DOHH2 (cell line): Measurements from ENCODE around the gene LGI2.

Experiments used
- H3F3A ChIP-seq: fragments of 200-600 bp; sonication (generic), shearing (Covaris generic); 2 replicates; pipeline ENCODE4 v1.6.0; 2016; ENCODE audit warnings: antibody characterized with exemption, mild to moderate bottlenecking; ENCODE audit not compliant: control insufficient read depth, insufficient read depth
- H3K27ac ChIP-seq: fragments of 200-600 bp; sonication (generic); 2 replicates; pipeline ENCODE4 v1.5.1; 2014; ENCODE audit warnings: low read depth, mild to moderate bottlenecking, low read length, moderate library complexity
- H3K27me3 ChIP-seq: fragments of 200-600 bp; sonication (generic); 2 replicates; pipeline ENCODE4 v1.6.1; 2014; ENCODE audit warnings: mild to moderate bottlenecking, low read length, mixed read lengths; ENCODE audit not compliant: control insufficient read depth
- H3K36me3 ChIP-seq: fragments of 200-600 bp; sonication (generic); 2 replicates; pipeline ENCODE4 v1.6.1; 2014; ENCODE audit warnings: mild to moderate bottlenecking, low read length, moderate library complexity, mixed read lengths; ENCODE audit not compliant: control insufficient read depth
- H3K4me1 ChIP-seq: fragments of 200-600 bp; sonication (generic); 2 replicates; pipeline ENCODE4 v1.6.1; 2014; ENCODE audit warnings: mild to moderate bottlenecking, low read length, mixed read lengths; ENCODE audit not compliant: control insufficient read depth
- H3K4me2 ChIP-seq: fragments of 200-600 bp; sonication (generic); 2 replicates; pipeline ENCODE4 v1.6.0; 2014; ENCODE audit warnings: mild to moderate bottlenecking, low read length, moderate library complexity
- H3K4me3 ChIP-seq: fragments of 200-600 bp; sonication (generic); 2 replicates; pipeline ENCODE4 v1.5.1; 2014; ENCODE audit warnings: mild to moderate bottlenecking, low read length, mixed read lengths
- H3K79me2 ChIP-seq: fragments of 200-600 bp; sonication (generic); 2 replicates; pipeline ENCODE4 v1.6.1; 2014; ENCODE audit warnings: mild to moderate bottlenecking, low read length, mixed read lengths; ENCODE audit not compliant: control insufficient read depth
- H3K9me2 ChIP-seq: fragments of 200-600 bp; sonication (generic); replicated peaks from 2 replicates; pipeline ENCODE4 v1.6.1; 2014; ENCODE audit warnings: mild to moderate bottlenecking, low read length, mixed read lengths; ENCODE audit not compliant: control insufficient read depth
- H3K9me3 ChIP-seq: fragments of 200-600 bp; sonication (generic); 2 replicates; pipeline ENCODE4 v1.6.1; 2014; ENCODE audit warnings: antibody characterized with exemption, low read length, mixed read lengths; ENCODE audit not compliant: control insufficient read depth, insufficient read depth
- H4K20me1 ChIP-seq: fragments of 200-600 bp; sonication (generic); 2 replicates; pipeline ENCODE4 v1.6.0; 2014; ENCODE audit warnings: low read depth, mild to moderate bottlenecking, antibody characterized with exemption, low read length, moderate library complexity; ENCODE audit not compliant: control insufficient read depth, insufficient read depth
- CTCF ChIP-seq: fragments of 200-600 bp; sonication (generic); IDR thresholded peaks from one replicate; pipeline ENCODE4 v1.5.1; 2014; ENCODE audit warnings: antibody characterized with exemption, mild to moderate bottlenecking, low read depth, low read length; ENCODE audit not compliant: poor library complexity, severe bottlenecking
- EZH2phosphoT487 ChIP-seq: fragments of 200-600 bp; sonication (generic); IDR thresholded peaks from 2 replicates; pipeline ENCODE4 v1.6.1; 2017; ENCODE audit warnings: borderline replicate concordance, mild to moderate bottlenecking, antibody characterized with exemption, low read length, moderate library complexity, mixed read lengths

The LGI2 gene

GRCh38 chr4:24991015-24991414 is 39.7 kb downstream of the LGI2 start:
- H3K36me3 ChIP-seq: no peaks in the 10 kb centered on the region
- H3F3A ChIP-seq: no peaks in the 10 kb centered on the region
- H3K9me2 ChIP-seq: no peaks in the 10 kb centered on the region; the same call in 1 of the 2 replicates
- TF ChIP-seq CTCF: no peak
- no peak for TF ChIP-seq EZH2phosphoT487
- no peaks in the 10 kb centered on the region for H4K20me1 ChIP-seq
- H3K4me2 ChIP-seq: no peak overlapping the region
- H3K27me3 ChIP-seq: no peaks in the 10 kb centered on the region
- H3K4me3 ChIP-seq: no peak overlapping the region
- no peaks in the 10 kb centered on the region for H3K4me1 ChIP-seq
- no peaks in the 10 kb centered on the region for H3K9me3 ChIP-seq
- H3K27ac ChIP-seq: no peak overlapping the region
- H3K79me2 ChIP-seq: no peaks in the 10 kb centered on the region

- no peaks in the 10 kb centered on the region for H3K27me3 ChIP-seq
- H3K4me3 ChIP-seq: no peak overlapping the region
- no peaks in the 10 kb centered on the region for H3K36me3 ChIP-seq
- no peaks in the 10 kb centered on the region for H3K4me1 ChIP-seq
- H3K79me2 ChIP-seq: no peaks in the 10 kb centered on the region
- no peak overlapping the region for H3K27ac ChIP-seq
- H3F3A ChIP-seq: no peaks in the 10 kb centered on the region
- TF ChIP-seq EZH2phosphoT487 (no peak), CTCF (no peak)
- no peak overlapping the region for H3K4me2 ChIP-seq
- H3K9me3 ChIP-seq: no peaks in the 10 kb centered on the region
- no peaks in the 10 kb centered on the region for H4K20me1 ChIP-seq
- no peaks in the 10 kb centered on the region; the same call in 1 of the 2 replicates for H3K9me2 ChIP-seq
These were observed 41.4 kb downstream of the LGI2 start for GRCh38 chr4:24989327-24989726.

- Histone ChIP-seq H3K4me1 (no peaks in the 10 kb centered on the region), H3F3A (no peaks in the 10 kb centered on the region)
These were observed 42.0 kb downstream of the LGI2 start for GRCh38 chr4:24988776-24989175.

More at GRCh38 chr4:24988776-24989175, 42.0 kb downstream of the LGI2 start:
- Histone ChIP-seq H3K36me3 (no peaks in the 10 kb centered on the region), H4K20me1 (no peaks in the 10 kb centered on the region), H3K9me3 (no peaks in the 10 kb centered on the region), H3K79me2 (no peaks in the 10 kb centered on the region), H3K27ac (no peak overlapping the region), H3K9me2 (no peaks in the 10 kb centered on the region; the same call in 1 of the 2 replicates), H3K27me3 (no peaks in the 10 kb centered on the region), H3K4me3 (no peak overlapping the region), H3K4me2 (no peak overlapping the region)
- TF ChIP-seq EZH2phosphoT487 (no peak), CTCF (no peak)
